GM12872 (cell line): Measurements from ENCODE around the gene GPR78.

Source experiments
- CTCF ChIP-seq: IDR thresholded peaks from 3 replicates; pipeline ENCODE4 v1.5.1; 2011; ENCODE audit warnings: low read depth, mild to moderate bottlenecking, low read length, moderate library complexity; ENCODE audit not compliant: insufficient read depth

GPR78 gene

GRCh38 chr4:8585721-8586212, 5.6 kb downstream of the GPR78 start:
- TF ChIP-seq CTCF, result no peak

- TF ChIP-seq CTCF, result no peak
These were observed 6.1 kb downstream of the GPR78 start for GRCh38 chr4:8586246-8586645.

GRCh38 chr4:8586671-8587468, 6.7 kb downstream of the GPR78 start:
- peak; percentile 43; the same call in 2 of the 3 replicates for TF ChIP-seq CTCF

- TF ChIP-seq CTCF, result no peak
These were observed 7.4 kb downstream of the GPR78 start for GRCh38 chr4:8587469-8588195.

- TF ChIP-seq CTCF, result no peak
These were observed 7.9 kb downstream of the GPR78 start for GRCh38 chr4:8588196-8588470.

DNA sequence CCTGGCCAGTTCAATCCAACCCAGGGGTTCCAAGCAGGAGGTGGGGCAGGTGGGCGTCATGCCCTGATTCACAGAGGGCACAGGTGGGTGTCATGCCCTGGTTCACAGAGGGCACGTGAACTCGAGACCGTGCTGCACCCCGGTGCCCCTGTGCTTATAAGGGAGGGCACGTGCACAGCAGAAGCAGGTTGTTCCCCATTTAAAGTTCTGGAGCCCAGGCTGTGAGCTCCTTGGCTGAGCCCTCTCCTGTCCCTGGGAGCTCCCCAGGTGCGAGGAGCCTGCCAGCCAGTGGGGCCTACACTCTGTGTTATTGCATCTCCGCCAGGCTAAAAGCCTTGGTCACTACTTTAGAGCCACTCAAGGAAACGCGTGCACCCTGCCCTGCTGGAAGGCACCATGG, 9.1 kb downstream of the GPR78 start:
- TF ChIP-seq CTCF, result no peak

GRCh38 chr4:8589823-8590545, 9.8 kb downstream of the GPR78 start:
- TF ChIP-seq CTCF, result no peak
